Colonic mucosa (tissue), 4 donors: ENCODE data around the gene GNG13. TPM values are rescaled to one million over a fixed set of nuclear protein-coding genes. Genes with fewer than 3 reads are reported as not detected.
"Not testable (repeated sequence)": the region's sequence is repeated elsewhere in the genome, so short reads cannot be mapped to it uniquely, and the experiment has no call there.

Experiments
- DNase-seq: peaks from one replicate; pipeline ENCODE4 v3.0.0-alpha.2; 2020
- H3K27ac ChIP-seq: fragments of 200-600 bp; one replicate; pipeline ENCODE4 v1.8.0; 2021
- H3K27me3 ChIP-seq: fragments of 200-600 bp; one replicate; pipeline ENCODE4 v1.8.0; 2021
- H3K36me3 ChIP-seq: fragments of 200-600 bp; one replicate; pipeline ENCODE4 v1.8.0; 2021
- H3K4me1 ChIP-seq: fragments of 200-600 bp; one replicate; pipeline ENCODE4 v1.8.0; 2021; ENCODE audit warnings: mild to moderate bottlenecking
- H3K4me3 ChIP-seq: fragments of 200-600 bp; one replicate; pipeline ENCODE4 v1.8.0; 2021
- H3K9ac ChIP-seq, 2 donors: one replicate each; pipeline ENCODE4 v1.7.0; 2013; ENCODE audit warnings: control low read depth in 2 of 2, low read depth in 2 of 2, low read length in 2 of 2
- H3K9me3 ChIP-seq: fragments of 200-600 bp; one replicate; pipeline ENCODE4 v1.8.0; 2021
- intact Hi-C: fragments of 100-400 bp; cut with DNase I; formaldehyde crosslinking; loops from one replicate; pipeline ENCODE4 v1.14.1; 2022
- total RNA-seq, 2 donors: library from RNA; stranded (reverse); fragmentation: NEBNext Ultra II Directional in 1 of 2; extraction: Animal tissue kit (Norgen Biotek cat#: 25700) in 1 of 2; gene quantifications; one replicate each; pipeline ENCODE4 v1.2.1, GENCODE V29; 2021
- TF ChIP-seq, protein P1 (sequence below): fragments of 200-600 bp; IDR thresholded peaks from one replicate; pipeline ENCODE4 v1.8.0; 2022; ENCODE audit warnings: antibody characterized with exemption, mild to moderate bottlenecking
- donor health status: healthy.
- donor health status: DM: no; HTN: no; CAD: no.
- donor health status: DM: no; HTN: no; CAD: no.

GNG13 gene
- total RNA-seq, 2 donors from 2014 or later: 0.24 TPM; not detected in 1

- intact Hi-C loops: no loop called here
- TF ChIP-seq, protein P1, sequence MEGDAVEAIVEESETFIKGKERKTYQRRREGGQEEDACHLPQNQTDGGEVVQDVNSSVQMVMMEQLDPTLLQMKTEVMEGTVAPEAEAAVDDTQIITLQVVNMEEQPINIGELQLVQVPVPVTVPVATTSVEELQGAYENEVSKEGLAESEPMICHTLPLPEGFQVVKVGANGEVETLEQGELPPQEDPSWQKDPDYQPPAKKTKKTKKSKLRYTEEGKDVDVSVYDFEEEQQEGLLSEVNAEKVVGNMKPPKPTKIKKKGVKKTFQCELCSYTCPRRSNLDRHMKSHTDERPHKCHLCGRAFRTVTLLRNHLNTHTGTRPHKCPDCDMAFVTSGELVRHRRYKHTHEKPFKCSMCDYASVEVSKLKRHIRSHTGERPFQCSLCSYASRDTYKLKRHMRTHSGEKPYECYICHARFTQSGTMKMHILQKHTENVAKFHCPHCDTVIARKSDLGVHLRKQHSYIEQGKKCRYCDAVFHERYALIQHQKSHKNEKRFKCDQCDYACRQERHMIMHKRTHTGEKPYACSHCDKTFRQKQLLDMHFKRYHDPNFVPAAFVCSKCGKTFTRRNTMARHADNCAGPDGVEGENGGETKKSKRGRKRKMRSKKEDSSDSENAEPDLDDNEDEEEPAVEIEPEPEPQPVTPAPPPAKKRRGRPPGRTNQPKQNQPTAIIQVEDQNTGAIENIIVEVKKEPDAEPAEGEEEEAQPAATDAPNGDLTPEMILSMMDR: no peak
- DNase-seq: no peak
- H3K4me1 ChIP-seq: no peaks in the 10 kb centered on the region
- H3K27me3 ChIP-seq: peaks cover 17% of the 10 kb centered on the region
- H3K27ac ChIP-seq: no peak overlapping the region
- H3K9me3 ChIP-seq: no peaks in the 10 kb centered on the region
- H3K36me3 ChIP-seq: no peaks in the 10 kb centered on the region
- no peak overlapping the region for H3K4me3 ChIP-seq
- H3K9ac ChIP-seq: no peak overlapping the region
Observed at GRCh38 chr16:777826-778225, 22.7 kb downstream of the GNG13 start.

GRCh38 chr16:776824-777223 lies 23.7 kb downstream of the GNG13 start:
- Histone ChIP-seq H3K9me3 (no peaks in the 10 kb centered on the region), H3K36me3 (no peaks in the 10 kb centered on the region), H3K4me3 (no peak overlapping the region), H3K9ac (no peak overlapping the region), H3K27ac (no peak overlapping the region), H3K4me1 (no peaks in the 10 kb centered on the region), H3K27me3 (peaks cover 7% of the 10 kb centered on the region)
- intact Hi-C loops: no loop called here
- TF ChIP-seq, protein P1: no peak
- no peak for DNase-seq

- H3K27me3 ChIP-seq, H3K9ac ChIP-seq, H3K9me3 ChIP-seq, H3K36me3 ChIP-seq, DNase-seq, H3K27ac ChIP-seq, H3K4me3 ChIP-seq, intact Hi-C loops, H3K4me1 ChIP-seq: not testable (repeated sequence)
Observed at GRCh38 chr16:776298-776697, 24.2 kb downstream of the GNG13 start.

- no peak for DNase-seq
- TF ChIP-seq, protein P1: no peak
- Histone ChIP-seq H3K36me3 (no peaks in the 10 kb centered on the region), H3K9ac (no peak overlapping the region), H3K4me1 (no peaks in the 10 kb centered on the region), H3K9me3 (no peaks in the 10 kb centered on the region), H3K27ac (no peak overlapping the region), H3K27me3 (peaks cover 7% of the 10 kb centered on the region), H3K4me3 (no peak overlapping the region)
- intact Hi-C loops: no loop called here
Observed at GRCh38 chr16:775236-775796, 25.2 kb downstream of the GNG13 start.

GRCh38 chr16:774086-775001 lies 26.2 kb downstream of the GNG13 start:
- intact Hi-C loops: no loop called here
- DNase-seq: no peak
- Histone ChIP-seq H3K9me3 (no peaks in the 10 kb centered on the region), H3K27me3 (peaks cover 7% of the 10 kb centered on the region), H3K36me3 (no peaks in the 10 kb centered on the region), H3K27ac (no peak overlapping the region), H3K4me1 (no peaks in the 10 kb centered on the region), H3K9ac (no peak overlapping the region), H3K4me3 (no peak overlapping the region)
- TF ChIP-seq, protein P1: no peak

DNA sequence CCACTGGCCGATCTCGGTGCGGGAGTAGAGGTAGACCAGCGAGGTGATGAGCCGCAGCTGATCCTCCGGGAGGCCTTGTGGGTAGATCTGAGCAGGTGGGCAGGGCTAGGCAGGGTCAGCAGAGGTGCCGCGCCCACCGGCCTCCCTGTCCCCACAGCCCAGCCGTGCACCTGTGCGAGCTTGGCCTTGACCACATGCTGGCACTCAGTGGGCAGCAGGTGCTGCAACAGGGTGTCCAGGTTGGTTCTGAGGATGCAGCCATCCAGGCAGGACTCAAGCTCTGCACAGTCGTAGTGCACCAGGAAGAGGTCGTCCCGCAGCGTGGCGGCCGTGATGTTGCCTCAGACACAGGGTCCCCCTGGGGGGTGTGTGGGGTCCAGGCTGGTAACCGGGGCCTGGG lies 27.6 kb downstream of the GNG13 start:
- Histone ChIP-seq H3K36me3 (no peaks in the 10 kb centered on the region), H3K4me3 (no peak overlapping the region), H3K27ac (no peak overlapping the region), H3K9ac (no peak overlapping the region), H3K4me1 (no peaks in the 10 kb centered on the region), H3K27me3 (no peaks in the 10 kb centered on the region), H3K9me3 (no peaks in the 10 kb centered on the region)
- TF ChIP-seq, protein P1: no peak
- DNase-seq: no peak
- intact Hi-C loops: no loop called here
